Neuronal stem cell (in vitro differentiated cells): ENCODE measurements around the gene NPTX2. TPM values are rescaled to one million over a fixed set of nuclear protein-coding genes. Genes with fewer than 3 reads are reported as not detected.

ENCODE experiments used
- DNase-seq: peaks from one replicate; pipeline ENCODE4 v3.0.0-alpha.2; 2013; ENCODE audit warnings: low spot score
- H2AFZ ChIP-seq: one replicate; pipeline ENCODE4 v1.6.1; 2013; ENCODE audit warnings: mild to moderate bottlenecking, low read length, inconsistent platforms
- H2AK5ac ChIP-seq: 2 replicates; pipeline ENCODE4 v1.6.1; 2013; ENCODE audit warnings: low read depth, mild to moderate bottlenecking, inconsistent platforms, low read length, moderate library complexity, mixed read lengths
- H2BK120ac ChIP-seq: 2 replicates; pipeline ENCODE4 v1.6.1; 2013; ENCODE audit warnings: low read depth, mild to moderate bottlenecking, inconsistent platforms, low read length, moderate library complexity, mixed read lengths
- H2BK12ac ChIP-seq: one replicate; pipeline ENCODE4 v1.6.1; 2013; ENCODE audit warnings: low read length, inconsistent platforms
- H2BK15ac ChIP-seq: 2 replicates; pipeline ENCODE4 v1.6.1; 2013; ENCODE audit warnings: mild to moderate bottlenecking, low read length, inconsistent platforms, mixed read lengths
- H2BK5ac ChIP-seq: one replicate; pipeline ENCODE4 v1.6.1; 2013; ENCODE audit warnings: inconsistent platforms, mild to moderate bottlenecking, low read length, moderate library complexity
- H3K14ac ChIP-seq: one replicate; pipeline ENCODE4 v1.6.1; 2013; ENCODE audit warnings: low read length, inconsistent platforms
- H3K18ac ChIP-seq: 2 replicates; pipeline ENCODE4 v1.6.1; 2013; ENCODE audit warnings: low read length, inconsistent platforms
- H3K23ac ChIP-seq: 2 replicates; pipeline ENCODE4 v1.6.1; 2013; ENCODE audit warnings: low read depth, mild to moderate bottlenecking, mixed read lengths, low read length, inconsistent platforms; ENCODE audit not compliant: poor library complexity
- H3K27ac ChIP-seq: replicated peaks from 3 replicates; pipeline ENCODE4 v1.5.1; 2013; ENCODE audit warnings: low read length, inconsistent platforms
- H3K27me3 ChIP-seq, 3 experiments: 2 replicates each; pipeline ENCODE4 v1.6.1; 2013; ENCODE audit warnings: low read length in 3 of 3, mild to moderate bottlenecking in 2 of 3, inconsistent platforms in 1 of 3, low read depth in 1 of 3, mixed read lengths in 1 of 3, moderate library complexity in 1 of 3; ENCODE audit not compliant: control insufficient read depth in 3 of 3, insufficient read depth in 3 of 3
- H3K36me3 ChIP-seq, 2 donors: replicated peaks in 1 of 2; 2 replicates each; pipeline ENCODE4 v1.6.1; 2013; ENCODE audit warnings: low read length in 2 of 2; ENCODE audit not compliant: control insufficient read depth in 2 of 2, insufficient read depth in 2 of 2
- H3K4ac ChIP-seq: 2 replicates; pipeline ENCODE4 v1.6.1; 2013; ENCODE audit warnings: inconsistent platforms, mild to moderate bottlenecking, low read length, moderate library complexity
- H3K4me1 ChIP-seq, 2 donors: 1 replicate in 1 of 2; 2 replicates in 1 of 2; pipeline ENCODE4 v1.6.1; 2013; ENCODE audit warnings: low read length in 2 of 2, low read depth in 1 of 2; ENCODE audit not compliant: control insufficient read depth in 2 of 2, insufficient read depth in 1 of 2
- H3K4me2 ChIP-seq: one replicate; pipeline ENCODE4 v1.6.1; 2013; ENCODE audit warnings: mild to moderate bottlenecking, low read length, inconsistent platforms; ENCODE audit not compliant: insufficient read depth, poor library complexity, severe bottlenecking
- H3K4me3 ChIP-seq, 2 donors: 2 replicates each; pipeline ENCODE4 v1.5.1; 2013; ENCODE audit warnings: low read length in 2 of 2, mild to moderate bottlenecking in 2 of 2, inconsistent platforms in 1 of 2, moderate library complexity in 1 of 2
- H3K79me1 ChIP-seq: one replicate; pipeline ENCODE4 v1.6.1; 2013; ENCODE audit warnings: low read depth, mild to moderate bottlenecking, inconsistent platforms, low read length, moderate library complexity
- H3K9ac ChIP-seq: one replicate; pipeline ENCODE4 v1.6.1; 2013; ENCODE audit warnings: mild to moderate bottlenecking, low read depth, low read length, inconsistent platforms; ENCODE audit not compliant: poor library complexity
- H3K9me3 ChIP-seq, 2 donors: replicated peaks in 1 of 2; 2 replicates each; pipeline versions ENCODE3 to v1.6.1; 2013; ENCODE audit warnings: low read length in 2 of 2, mild to moderate bottlenecking in 2 of 2, inconsistent platforms in 1 of 2, low read depth in 1 of 2, mixed read lengths in 1 of 2, moderate library complexity in 1 of 2; ENCODE audit not compliant: control insufficient read depth in 2 of 2, insufficient read depth in 1 of 2
- H4K8ac ChIP-seq: one replicate; pipeline ENCODE4 v1.6.1; 2013; ENCODE audit warnings: low read depth, mild to moderate bottlenecking, inconsistent platforms, low read length, moderate library complexity
- H4K91ac ChIP-seq: one replicate; pipeline ENCODE4 v1.6.1; 2013; ENCODE audit warnings: low read length, low read depth, mild to moderate bottlenecking, inconsistent platforms; ENCODE audit not compliant: poor library complexity
- WGBS, 2 donors: extraction: QIAGEN DNeasy Blood & Tissue Kit; methylation state at CpG; one replicate each; pipeline ENCODE4 v1.1.7; 2013; ENCODE audit warnings: missing lambda C conversion rate in 2 of 2, mixed read lengths in 1 of 2; ENCODE audit not compliant: insufficient read length in 2 of 2, insufficient replicate concordance in 1 of 2; ENCODE audit errors: extremely low coverage in 2 of 2; 5-methylcytosine and 5-hydroxymethylcytosine counted together
- polyA plus RNA-seq, 2 experiments: library from polyadenylated mRNA; stranded (reverse); fragments of 200-250 nt; gene quantifications; one replicate each; pipeline ENCODE4 v1.2.3, GENCODE V29; 2013

NPTX2 gene
- polyA plus RNA-seq (2013, experiment 1 of 2): 9.2 TPM
- 8.8 TPM for polyA plus RNA-seq (2013, experiment 2 of 2)

- H3K4me2 ChIP-seq: peak within 1 kb of the TSS; percentile 91
- peaks cover 11 to 76% (median 37%) of the 10 kb centered on the region in 3 experiments for H3K27me3 ChIP-seq
- peak within 1 kb of the TSS; percentile 85 for H2AK5ac ChIP-seq
- peak within 1 kb of the TSS; percentile 45 to 80 for H3K4me3 ChIP-seq
- no peaks in the 10 kb centered on the region for H3K9me3 ChIP-seq
- peak; percentile 73 for DNase-seq
- H2AFZ ChIP-seq: peak within 1 kb of the TSS; percentile 84
- H3K79me1 ChIP-seq: no peaks in the 10 kb centered on the region
- H3K4me1 ChIP-seq: peaks cover 0 to 16% of the 10 kb centered on the region in 2 donors
- H2BK15ac ChIP-seq: peak within 1 kb of the TSS; percentile 49
- no peak within 1 kb of the TSS for H3K4ac ChIP-seq
- peak within 1 kb of the TSS; percentile 90 for H3K18ac ChIP-seq
- H2BK120ac ChIP-seq: no peak within 1 kb of the TSS
- H2BK5ac ChIP-seq: no peak within 1 kb of the TSS
- peak within 1 kb of the TSS; percentile 40 for H3K23ac ChIP-seq
- H3K36me3 ChIP-seq: no peaks in the 10 kb centered on the region
- no peak within 1 kb of the TSS for H4K91ac ChIP-seq
- H4K8ac ChIP-seq: peak within 1 kb of the TSS; percentile 54
- peak within 1 kb of the TSS; percentile 88 for H3K9ac ChIP-seq
- no CpG with 5 or more reads among the region's 130 CpGs for WGBS, 2 donors
- H3K14ac ChIP-seq: no peak within 1 kb of the TSS
- H2BK12ac ChIP-seq: peak within 1 kb of the TSS; percentile 97
- no peak within 1 kb of the TSS for H3K27ac ChIP-seq
Measured at GRCh38 chr7:98617051-98617959, at the start of gene NPTX2. Gene NPTX2 (plus strand): TSS chr7:98617285. CDS start chr7:98617462, 177 bp downstream.

GRCh38 chr7:98567991-98568390 is 49.1 kb upstream of the NPTX2 start:
- Histone ChIP-seq H3K4me2 (no peak overlapping the region), H3K14ac (no peak overlapping the region), H2BK5ac (no peak overlapping the region), H2BK12ac (no peak overlapping the region), H2BK15ac (no peak overlapping the region), H3K36me3 (no peaks in the 10 kb centered on the region), H3K4me1 (peaks cover 0 to 3% of the 10 kb centered on the region in 2 donors), H2AFZ (no peak overlapping the region), H2BK120ac (no peak overlapping the region), H3K9me3 (peaks cover 0 to 10% of the 10 kb centered on the region in 2 donors), H3K9ac (no peak overlapping the region), H3K27ac (no peak overlapping the region), H3K4ac (no peak overlapping the region), H2AK5ac (no peak overlapping the region), H3K4me3 (no peak overlapping the region), H3K23ac (no peak overlapping the region), H4K91ac (no peak overlapping the region), H3K27me3 (no peaks in the 10 kb centered on the region), H3K18ac (no peak overlapping the region), H3K79me1 (no peaks in the 10 kb centered on the region), H4K8ac (no peak overlapping the region)
- no CpG with 5 or more reads among the region's 7 CpGs for WGBS, 2 donors
- DNase-seq: no peak

- Histone ChIP-seq H2AFZ (no peak overlapping the region), H3K14ac (no peak overlapping the region), H3K23ac (no peak overlapping the region), H3K9me3 (peaks cover 0 to 8% of the 10 kb centered on the region in 2 donors), H3K4me1 (peaks cover 0 to 3% of the 10 kb centered on the region in 2 donors), H3K27me3 (no peaks in the 10 kb centered on the region), H3K36me3 (no peaks in the 10 kb centered on the region), H2BK5ac (no peak overlapping the region), H4K91ac (no peak overlapping the region), H3K18ac (peak overlapping the region; percentile 50), H3K9ac (no peak overlapping the region), H2BK15ac (no peak overlapping the region), H3K79me1 (no peaks in the 10 kb centered on the region), H3K27ac (no peak overlapping the region), H3K4ac (no peak overlapping the region), H3K4me2 (no peak overlapping the region), H2BK120ac (no peak overlapping the region), H3K4me3 (peak overlapping the region in 1 of 2 donors; percentile 36), H4K8ac (no peak overlapping the region), H2AK5ac (no peak overlapping the region), H2BK12ac (no peak overlapping the region)
- DNase-seq: no peak
- no CpG with 5 or more reads among the region's 8 CpGs for WGBS, 2 donors
Measured at GRCh38 chr7:98568891-98569290, 48.2 kb upstream of the NPTX2 start.

- Histone ChIP-seq H3K9ac (no peak overlapping the region), H3K14ac (no peak overlapping the region), H3K27ac (no peak overlapping the region), H2BK12ac (no peak overlapping the region), H3K79me1 (no peaks in the 10 kb centered on the region), H3K36me3 (no peaks in the 10 kb centered on the region), H3K23ac (no peak overlapping the region), H3K4me1 (peaks cover 0 to 3% of the 10 kb centered on the region in 2 donors), H4K91ac (no peak overlapping the region), H2AFZ (peak overlapping the region; percentile 57), H3K4me3 (no peak overlapping the region), H2BK5ac (no peak overlapping the region), H3K4ac (no peak overlapping the region), H4K8ac (no peak overlapping the region), H3K27me3 (no peaks in the 10 kb centered on the region), H2AK5ac (no peak overlapping the region), H3K18ac (no peak overlapping the region), H3K4me2 (no peak overlapping the region), H3K9me3 (no peaks in the 10 kb centered on the region), H2BK120ac (no peak overlapping the region), H2BK15ac (no peak overlapping the region)
- no CpG with 5 or more reads among the region's 22 CpGs for WGBS, 2 donors
- DNase-seq: no peak
Measured at GRCh38 chr7:98569691-98570337, 47.3 kb upstream of the NPTX2 start.
